HCT116 (cell line): ENCODE measurements around the gene GRHPR. TPM values are rescaled to one million over a fixed set of nuclear protein-coding genes. Genes with fewer than 3 reads are reported as not detected.

Source experiments
- ATAC-seq: fragments of 200-7000 bp; cut with Tn5 transposase; 2 replicates; pipeline ENCODE4 v1.9.1; 2020; ENCODE audit warnings: mild to moderate bottlenecking, moderate library complexity
- BruUV-seq: library from RNA; stranded (reverse); fragments of 400-500 nt; replicated peaks from 2 replicates; lab custom pipeline; 2021; lab: Mats Ljungman, UMichigan
- CTCF ChIA-PET: fragments of 300-600 bp; sonication (Branson Sonifier 250); formaldehyde crosslinking; loops from one replicate; lab custom pipeline; 2021; ENCODE audit warnings: antibody characterized with exemption; lab: Charles Lee
- POLR2A ChIA-PET: fragments of 300-600, 350-600 bp; sonication (Branson Sonifier 250); formaldehyde crosslinking; loops from one replicate; lab custom pipeline; 2021; ENCODE audit warnings: antibody characterized with exemption; lab: Charles Lee
- RAD21 ChIA-PET, 2 experiments: fragments of 300-600 bp; sonication (Branson Sonifier 250); formaldehyde crosslinking; loops; one replicate each; lab custom pipeline; 2023; ENCODE audit warnings: low total read pairs in 2 of 2; ENCODE audit not compliant: uncharacterized antibody in 2 of 2, unreplicated experiment in 2 of 2, low non-redundant PET in 1 of 2; lab: Charles Lee
- DNase-seq: peaks from one replicate; pipeline ENCODE4 v3.0.0-alpha.2; 2010; ENCODE audit warnings: low read depth, low spot score
- H2AFZ ChIP-seq: fragments of 200-600 bp; shearing (Covaris generic), sonication (generic); 2 replicates; pipeline ENCODE4 v1.6.1; 2017; ENCODE audit warnings: low read depth, mixed run types, mixed read lengths, antibody characterized with exemption, low read length; ENCODE audit not compliant: poor library complexity, severe bottlenecking
- H3K27ac ChIP-seq: 2 replicates; pipeline ENCODE4 v1.5.1; 2012; ENCODE audit warnings: low read depth, low read length
- H3K27me3 ChIP-seq: fragments of 200-600 bp; sonication (generic); 2 replicates; pipeline ENCODE4 v1.6.1; 2016; ENCODE audit warnings: mixed run types, low read length, mixed read lengths; ENCODE audit not compliant: insufficient read depth
- H3K36me3 ChIP-seq, 2 experiments: fragments of 200-500 bp in 1 of 2; fragments of 200-600 bp in 1 of 2; sonication (Bioruptor generic) in 1 of 2; sonication (generic) in 1 of 2; 2 replicates each; pipeline versions ENCODE4 v1.5.1 to v1.6.1; 2014 to 2016; ENCODE audit warnings: low read length in 2 of 2, inconsistent platforms in 1 of 2, mixed read lengths in 1 of 2, mixed run types in 1 of 2; ENCODE audit not compliant: insufficient read depth in 2 of 2, control insufficient read depth in 1 of 2
- H3K4me1 ChIP-seq, 2 experiments: fragments of 200-600 bp in 1 of 2; sonication (generic) in 1 of 2; 2 replicates each; pipeline versions ENCODE4 v1.5.1 to v1.6.1; 2012 to 2017; ENCODE audit warnings: low read length in 2 of 2, inconsistent platforms in 1 of 2, mild to moderate bottlenecking in 1 of 2, mixed read lengths in 1 of 2, mixed run types in 1 of 2, moderate library complexity in 1 of 2; ENCODE audit not compliant: insufficient read depth in 2 of 2, control insufficient read depth in 1 of 2
- H3K4me2 ChIP-seq: fragments of 200-600 bp; sonication (generic); 2 replicates; pipeline ENCODE4 v1.6.1; 2017; ENCODE audit warnings: mixed run types, low read length, mixed read lengths
- H3K4me3 ChIP-seq, 2 experiments: fragments of 200-600 bp in 1 of 2; sonication (generic) in 1 of 2; replicated peaks in 1 of 2; 2 replicates each; pipeline ENCODE4 v1.5.1; 2011 to 2016; ENCODE audit warnings: low read length in 2 of 2, control low read depth in 1 of 2, low read depth in 1 of 2, mild to moderate bottlenecking in 1 of 2, mixed read lengths in 1 of 2, mixed run types in 1 of 2
- H3K79me2 ChIP-seq: fragments of 200-600 bp; sonication (generic); 2 replicates; pipeline ENCODE4 v1.6.1; 2017; ENCODE audit warnings: mild to moderate bottlenecking, mixed run types, low read length, moderate library complexity, mixed read lengths; ENCODE audit not compliant: insufficient read depth
- H3K9ac ChIP-seq: fragments of 200-600 bp; sonication (generic); 2 replicates; pipeline ENCODE4 v1.6.1; 2016; ENCODE audit warnings: low read length, mixed read lengths
- H3K9me2 ChIP-seq: fragments of 200-600 bp; sonication (generic), shearing (Covaris generic); 2 replicates; pipeline ENCODE4 v1.6.1; 2017; ENCODE audit warnings: mixed run types, mild to moderate bottlenecking, moderate library complexity; ENCODE audit not compliant: insufficient read depth
- H3K9me3 ChIP-seq, 2 experiments: fragments of 200-500 bp in 1 of 2; fragments of 200-600 bp in 1 of 2; sonication (Bioruptor generic) in 1 of 2; sonication (generic) in 1 of 2; 2 replicates each; pipeline ENCODE4 v1.6.1; 2014 to 2017; ENCODE audit warnings: low read length in 2 of 2, mixed read lengths in 2 of 2, inconsistent platforms in 1 of 2, low read depth in 1 of 2, mild to moderate bottlenecking in 1 of 2, mixed run types in 1 of 2, moderate library complexity in 1 of 2; ENCODE audit not compliant: control insufficient read depth in 1 of 2, insufficient read depth in 1 of 2
- H4K20me1 ChIP-seq: fragments of 200-600 bp; sonication (generic), shearing (Covaris generic); 2 replicates; pipeline ENCODE4 v1.6.1; 2017; ENCODE audit warnings: mixed run types, mild to moderate bottlenecking, moderate library complexity; ENCODE audit not compliant: insufficient read depth
- CBX3 ChIP-seq: IDR thresholded peaks from 2 replicates; pipeline ENCODE4 v1.6.1; 2012; ENCODE audit warnings: low read depth
- CEBPB ChIP-seq: IDR thresholded peaks from 2 replicates; pipeline ENCODE4 v1.6.1; 2012; ENCODE audit warnings: low read depth
- EGR1 ChIP-seq: IDR thresholded peaks from 2 replicates; pipeline ENCODE4 v1.6.1; 2012; ENCODE audit warnings: low read depth
- EZH2 ChIP-seq: fragments of 200-600 bp; sonication (generic); IDR thresholded peaks from 2 replicates; pipeline ENCODE4 v1.6.1; 2017; ENCODE audit warnings: antibody characterized with exemption, mixed run types
- POLR2A ChIP-seq: IDR thresholded peaks from 2 replicates; pipeline ENCODE4 v1.7.0; 2011; ENCODE audit warnings: borderline replicate concordance; ENCODE audit not compliant: insufficient read depth, insufficient read length; ENCODE audit errors: extremely low read depth
- RAD21 ChIP-seq: IDR thresholded peaks from 2 replicates; pipeline ENCODE4 v1.6.1; 2012; ENCODE audit warnings: low read depth, mild to moderate bottlenecking
- TCF7L2 ChIP-seq: IDR thresholded peaks from 2 replicates; pipeline ENCODE4 v1.7.0; 2011; ENCODE audit warnings: borderline replicate concordance, inconsistent platforms; ENCODE audit not compliant: insufficient read depth, insufficient read length; ENCODE audit errors: extremely low read depth
- ZFX ChIP-seq: fragments of 450-650 bp; IDR thresholded peaks from 2 replicates; pipeline ENCODE4 v1.6.1; 2017
- ZNF274 ChIP-seq: fragments of 200-500 bp; sonication (Bioruptor generic); IDR thresholded peaks from 2 replicates; pipeline ENCODE4 v1.6.1; 2014; ENCODE audit warnings: mild to moderate bottlenecking, low read depth, low read length, inconsistent platforms
- intact Hi-C: fragments of 100-400 bp; cut with micrococcal nuclease; formaldehyde crosslinking; loops from 2 replicates; pipeline ENCODE4 v1.10.0; 2022
- total RNA-seq: library from RNA; stranded (reverse); gene quantifications from one replicate; pipeline ENCODE4 v1.2.1, GENCODE V29; 2021; ENCODE audit not compliant: unreplicated experiment
- TF ChIP-seq, protein P1 (sequence below): IDR thresholded peaks from 2 replicates; pipeline ENCODE4 v1.6.1; 2012; ENCODE audit warnings: low read depth
- TF ChIP-seq, protein P2 (sequence below): IDR thresholded peaks from 2 replicates; pipeline ENCODE4 v1.6.1; 2012
- TF ChIP-seq, protein P3 (sequence below), 3 experiments: fragments of 200-600 bp in 1 of 3; sonication (generic) in 1 of 3; IDR thresholded peaks in 2 of 3; conservative IDR thresholded peaks in 1 of 3; 2 replicates each; pipeline ENCODE4 v1.5.1; 2012 to 2017; ENCODE audit warnings: low read depth in 2 of 3, low read length in 2 of 3, antibody characterized with exemption in 1 of 3, borderline replicate concordance in 1 of 3, control low read depth in 1 of 3, mild to moderate bottlenecking in 1 of 3, mixed read lengths in 1 of 3, mixed run types in 1 of 3, moderate library complexity in 1 of 3; ENCODE audit not compliant: insufficient read depth in 1 of 3
- TF ChIP-seq, protein P4 (sequence below): IDR thresholded peaks from 2 replicates; pipeline ENCODE4 v1.6.1; 2011; ENCODE audit warnings: mild to moderate bottlenecking, low read length, moderate library complexity; ENCODE audit not compliant: insufficient replicate concordance; ENCODE audit errors: extremely low read depth

The GRHPR gene
- total RNA-seq, 1 experiment from 2014 or later, result 106 TPM

DNA sequence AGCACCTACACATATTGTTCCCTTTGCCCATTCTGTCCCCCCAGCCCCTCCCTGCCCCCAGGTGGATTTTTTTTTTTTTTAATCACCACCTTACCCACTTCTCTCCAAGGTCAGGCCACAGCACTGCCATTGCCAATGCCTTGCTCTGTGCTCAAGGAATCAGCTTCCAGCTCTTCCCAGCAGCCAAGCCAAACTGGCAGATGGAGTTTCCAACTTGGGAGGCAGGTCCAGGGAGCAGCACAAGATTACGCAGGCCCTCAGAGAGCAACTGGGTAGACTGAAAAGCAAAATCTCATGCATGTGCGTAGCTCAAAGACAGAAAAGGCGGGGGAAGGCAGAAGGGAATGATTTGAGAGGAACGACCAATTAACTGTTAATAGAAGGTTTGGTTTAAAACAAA lies 15.1 kb downstream of the GRHPR start:
- Histone ChIP-seq H2AFZ (no peak overlapping the region), H4K20me1 (peaks cover 21% of the 10 kb centered on the region; the same call in 1 of the 2 replicates), H3K4me1 (no peaks in the 10 kb centered on the region), H3K79me2 (peaks cover 85% of the 10 kb centered on the region), H3K36me3 (peaks cover 42 to 85% of the 10 kb centered on the region in 2 experiments)
- POLR2A ChIA-PET, result no interaction called here
- TF ChIP-seq ZFX, result no peak
- TF ChIP-seq TCF7L2, result no peak
- TF ChIP-seq, protein P1, sequence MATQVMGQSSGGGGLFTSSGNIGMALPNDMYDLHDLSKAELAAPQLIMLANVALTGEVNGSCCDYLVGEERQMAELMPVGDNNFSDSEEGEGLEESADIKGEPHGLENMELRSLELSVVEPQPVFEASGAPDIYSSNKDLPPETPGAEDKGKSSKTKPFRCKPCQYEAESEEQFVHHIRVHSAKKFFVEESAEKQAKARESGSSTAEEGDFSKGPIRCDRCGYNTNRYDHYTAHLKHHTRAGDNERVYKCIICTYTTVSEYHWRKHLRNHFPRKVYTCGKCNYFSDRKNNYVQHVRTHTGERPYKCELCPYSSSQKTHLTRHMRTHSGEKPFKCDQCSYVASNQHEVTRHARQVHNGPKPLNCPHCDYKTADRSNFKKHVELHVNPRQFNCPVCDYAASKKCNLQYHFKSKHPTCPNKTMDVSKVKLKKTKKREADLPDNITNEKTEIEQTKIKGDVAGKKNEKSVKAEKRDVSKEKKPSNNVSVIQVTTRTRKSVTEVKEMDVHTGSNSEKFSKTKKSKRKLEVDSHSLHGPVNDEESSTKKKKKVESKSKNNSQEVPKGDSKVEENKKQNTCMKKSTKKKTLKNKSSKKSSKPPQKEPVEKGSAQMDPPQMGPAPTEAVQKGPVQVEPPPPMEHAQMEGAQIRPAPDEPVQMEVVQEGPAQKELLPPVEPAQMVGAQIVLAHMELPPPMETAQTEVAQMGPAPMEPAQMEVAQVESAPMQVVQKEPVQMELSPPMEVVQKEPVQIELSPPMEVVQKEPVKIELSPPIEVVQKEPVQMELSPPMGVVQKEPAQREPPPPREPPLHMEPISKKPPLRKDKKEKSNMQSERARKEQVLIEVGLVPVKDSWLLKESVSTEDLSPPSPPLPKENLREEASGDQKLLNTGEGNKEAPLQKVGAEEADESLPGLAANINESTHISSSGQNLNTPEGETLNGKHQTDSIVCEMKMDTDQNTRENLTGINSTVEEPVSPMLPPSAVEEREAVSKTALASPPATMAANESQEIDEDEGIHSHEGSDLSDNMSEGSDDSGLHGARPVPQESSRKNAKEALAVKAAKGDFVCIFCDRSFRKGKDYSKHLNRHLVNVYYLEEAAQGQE, result no peak
- no peak for TF ChIP-seq CEBPB
- TF ChIP-seq, protein P2, sequence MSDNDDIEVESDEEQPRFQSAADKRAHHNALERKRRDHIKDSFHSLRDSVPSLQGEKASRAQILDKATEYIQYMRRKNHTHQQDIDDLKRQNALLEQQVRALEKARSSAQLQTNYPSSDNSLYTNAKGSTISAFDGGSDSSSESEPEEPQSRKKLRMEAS, result no peak
- TF ChIP-seq, protein P3, sequence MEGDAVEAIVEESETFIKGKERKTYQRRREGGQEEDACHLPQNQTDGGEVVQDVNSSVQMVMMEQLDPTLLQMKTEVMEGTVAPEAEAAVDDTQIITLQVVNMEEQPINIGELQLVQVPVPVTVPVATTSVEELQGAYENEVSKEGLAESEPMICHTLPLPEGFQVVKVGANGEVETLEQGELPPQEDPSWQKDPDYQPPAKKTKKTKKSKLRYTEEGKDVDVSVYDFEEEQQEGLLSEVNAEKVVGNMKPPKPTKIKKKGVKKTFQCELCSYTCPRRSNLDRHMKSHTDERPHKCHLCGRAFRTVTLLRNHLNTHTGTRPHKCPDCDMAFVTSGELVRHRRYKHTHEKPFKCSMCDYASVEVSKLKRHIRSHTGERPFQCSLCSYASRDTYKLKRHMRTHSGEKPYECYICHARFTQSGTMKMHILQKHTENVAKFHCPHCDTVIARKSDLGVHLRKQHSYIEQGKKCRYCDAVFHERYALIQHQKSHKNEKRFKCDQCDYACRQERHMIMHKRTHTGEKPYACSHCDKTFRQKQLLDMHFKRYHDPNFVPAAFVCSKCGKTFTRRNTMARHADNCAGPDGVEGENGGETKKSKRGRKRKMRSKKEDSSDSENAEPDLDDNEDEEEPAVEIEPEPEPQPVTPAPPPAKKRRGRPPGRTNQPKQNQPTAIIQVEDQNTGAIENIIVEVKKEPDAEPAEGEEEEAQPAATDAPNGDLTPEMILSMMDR (IDR thresholded peaks at IDR 0.05 in 2 of 3, conservative IDR thresholded peaks at IDR 0.05 in 1 of 3; ENCODE audit: borderline replicate concordance in 1 of 3, insufficient read depth in 1 of 3, low read depth in 2 of 3, low read length in 2 of 3), result no peak
- TF ChIP-seq, protein P4, sequence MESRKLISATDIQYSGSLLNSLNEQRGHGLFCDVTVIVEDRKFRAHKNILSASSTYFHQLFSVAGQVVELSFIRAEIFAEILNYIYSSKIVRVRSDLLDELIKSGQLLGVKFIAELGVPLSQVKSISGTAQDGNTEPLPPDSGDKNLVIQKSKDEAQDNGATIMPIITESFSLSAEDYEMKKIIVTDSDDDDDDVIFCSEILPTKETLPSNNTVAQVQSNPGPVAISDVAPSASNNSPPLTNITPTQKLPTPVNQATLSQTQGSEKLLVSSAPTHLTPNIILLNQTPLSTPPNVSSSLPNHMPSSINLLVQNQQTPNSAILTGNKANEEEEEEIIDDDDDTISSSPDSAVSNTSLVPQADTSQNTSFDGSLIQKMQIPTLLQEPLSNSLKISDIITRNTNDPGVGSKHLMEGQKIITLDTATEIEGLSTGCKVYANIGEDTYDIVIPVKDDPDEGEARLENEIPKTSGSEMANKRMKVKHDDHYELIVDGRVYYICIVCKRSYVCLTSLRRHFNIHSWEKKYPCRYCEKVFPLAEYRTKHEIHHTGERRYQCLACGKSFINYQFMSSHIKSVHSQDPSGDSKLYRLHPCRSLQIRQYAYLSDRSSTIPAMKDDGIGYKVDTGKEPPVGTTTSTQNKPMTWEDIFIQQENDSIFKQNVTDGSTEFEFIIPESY, result no peak
- TF ChIP-seq CBX3, result no peak
- TF ChIP-seq POLR2A, result no peak
- TF ChIP-seq EGR1, result no peak
- TF ChIP-seq ZNF274, result no peak
- TF ChIP-seq EZH2, result no peak
- TF ChIP-seq RAD21, result no peak
- TF ChIP-seq, all 23 proteins: peak for 0
- no peak overlapping the region for H3K9ac ChIP-seq
- ChIA-PET CTCF (no interaction called here), RAD21 (no interaction called here)
- no peaks in the 10 kb centered on the region for H3K9me2 ChIP-seq
- ATAC-seq, result no peak
- no TSS peak for BruUV-seq
- H3K4me2 ChIP-seq, result no peak overlapping the region
- H3K27me3 ChIP-seq, result no peaks in the 10 kb centered on the region
- no peak overlapping the region for H3K4me3 ChIP-seq
- no peak overlapping the region for H3K27ac ChIP-seq
- intact Hi-C loops, result no loop called here
- no peaks in the 10 kb centered on the region for H3K9me3 ChIP-seq
- no peak for DNase-seq
